Measurements from ENCODE around the gene KDM1B. TPM values are rescaled to one million over a fixed set of nuclear protein-coding genes. Genes with fewer than 3 reads are reported as not detected.
A peak's percentile ranks its signal among the peaks of the same experiment; 100 is the strongest.
"Not testable (repeated sequence)": the region's sequence is repeated elsewhere in the genome, so short reads cannot be mapped to it uniquely, and the experiment has no call there.

The KDM1B gene
- total RNA-seq, 1 donor from 2014 or later = 38.8 TPM

DNA sequence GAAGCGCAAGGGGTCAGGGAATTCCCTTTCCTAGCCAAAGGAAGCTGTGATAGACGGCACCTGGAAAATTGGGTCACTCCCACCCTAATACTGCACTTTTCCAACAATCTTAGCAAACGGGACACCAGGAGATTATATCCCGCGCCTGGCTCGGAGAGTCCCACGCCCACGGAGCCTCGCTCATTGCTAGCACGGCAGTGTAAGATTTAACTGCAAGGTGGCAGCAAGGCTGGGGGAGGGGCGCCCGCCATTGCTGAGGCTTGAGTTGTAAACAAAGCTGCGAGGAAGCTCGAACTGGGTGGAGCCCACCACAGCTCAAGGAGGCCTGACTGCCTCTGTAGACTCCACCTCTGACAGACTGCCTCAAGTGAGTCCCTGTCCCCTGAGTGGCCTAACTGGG lies 73.4 kb downstream of the KDM1B start:
- not testable (repeated sequence) for DNase-seq (ENCODE audit: low read depth)

DNA sequence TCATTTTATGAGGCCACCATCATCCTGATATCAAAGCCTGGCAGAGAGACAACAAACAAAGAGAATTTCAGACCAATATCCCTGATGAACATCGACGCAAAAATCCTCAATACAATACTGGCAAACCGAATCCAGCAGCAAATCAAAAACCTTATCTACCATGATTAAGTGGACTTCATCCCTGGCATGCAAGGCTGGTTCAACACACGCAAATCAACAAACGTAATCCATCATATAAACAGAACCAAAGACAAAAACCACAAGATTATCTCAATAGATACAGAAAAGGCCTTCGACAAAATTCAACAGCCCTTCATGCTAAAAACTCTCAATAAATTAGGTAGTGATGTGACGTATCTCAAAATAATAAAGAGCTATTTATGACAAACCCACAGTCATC lies 76.6 kb downstream of the KDM1B start:
- not testable (repeated sequence) for DNase-seq (ENCODE audit: low read depth)

- DNase-seq (ENCODE audit: low read depth) = not testable (repeated sequence)
Observed at GRCh38 chr6:18233770-18234169, 78.5 kb downstream of the KDM1B start.

GRCh38 chr6:18234564-18234963 lies 79.3 kb downstream of the KDM1B start:
- no peak for DNase-seq (ENCODE audit: low read depth)

GRCh38 chr6:18235524-18235923 lies 80.3 kb downstream of the KDM1B start:
- DNase-seq (ENCODE audit: low read depth) = no peak

- DNase-seq (ENCODE audit: low read depth) = no peak
Observed at GRCh38 chr6:18237167-18237566, 81.9 kb downstream of the KDM1B start.

GRCh38 chr6:18240230-18240629 lies 85.0 kb downstream of the KDM1B start:
- DNase-seq (ENCODE audit: low read depth) = no peak

DNA sequence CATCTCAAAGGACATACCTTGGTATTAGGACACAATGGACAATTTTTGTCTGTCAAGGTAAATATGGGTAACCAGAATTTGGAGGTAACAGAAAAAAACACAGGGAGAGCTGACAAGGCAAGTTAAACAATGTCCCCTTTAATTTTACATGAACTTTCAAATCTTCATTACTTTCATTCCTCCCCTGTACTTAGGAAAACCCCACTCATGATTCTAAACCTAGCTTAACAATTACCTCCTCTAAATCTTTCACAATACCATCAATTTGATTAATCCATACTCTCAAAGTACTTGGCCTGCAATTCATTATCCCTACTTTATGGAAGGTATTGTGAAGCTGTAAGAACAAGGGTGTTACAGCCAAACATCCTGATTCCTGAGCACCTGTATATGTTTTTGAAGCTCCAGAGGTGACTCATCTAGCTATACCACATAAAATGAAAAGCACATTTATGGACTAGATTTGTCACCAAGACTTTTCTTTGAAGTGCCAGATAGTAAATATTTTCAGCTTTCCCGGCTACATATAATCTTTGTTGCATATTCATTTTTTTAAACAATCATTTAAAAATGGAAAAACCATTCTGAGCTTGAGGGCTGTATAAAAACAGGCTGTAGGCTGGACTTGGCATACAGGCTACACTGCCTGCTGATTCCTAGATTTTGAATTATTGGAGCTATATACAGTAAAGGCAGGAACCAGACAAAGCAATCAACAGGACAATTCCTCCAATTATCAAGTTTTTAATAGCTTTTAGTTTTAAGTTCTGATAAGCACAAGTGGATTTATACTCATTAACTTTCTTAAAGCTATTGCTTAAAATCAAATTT lies 86.2 kb downstream of the KDM1B start:
- DNase-seq (ENCODE audit: low read depth) = peak; percentile 48

GRCh38 chr6:18242062-18242851 lies 87.0 kb downstream of the KDM1B start:
- peak; percentile 79 for DNase-seq (ENCODE audit: low read depth)

DNA sequence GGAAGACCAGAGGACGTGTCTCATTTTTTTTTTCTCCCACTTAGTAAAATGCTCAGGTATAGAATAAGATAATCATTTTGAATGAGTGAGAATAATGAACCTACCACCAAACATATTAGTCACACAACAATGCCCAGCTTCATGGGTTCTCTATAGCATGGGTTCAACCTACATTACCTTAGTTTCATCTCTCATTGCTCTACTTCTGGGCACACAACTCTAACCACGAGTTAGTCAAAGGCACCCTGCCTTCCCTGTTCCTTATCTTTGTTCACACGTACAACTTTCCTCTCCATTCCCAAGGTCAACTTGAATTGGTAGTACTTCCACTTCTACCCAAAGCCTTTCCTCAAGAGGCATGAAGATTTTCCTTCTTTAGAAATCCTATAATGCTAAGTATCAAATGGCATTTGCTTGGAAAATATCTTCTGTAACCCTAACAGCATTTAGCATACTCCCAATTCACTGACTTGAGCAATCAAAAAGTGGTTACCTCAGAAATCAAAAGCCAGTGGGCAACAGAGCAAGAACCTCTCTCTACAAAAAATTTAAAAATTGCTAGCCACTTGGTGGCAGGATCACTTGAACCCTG lies 88.2 kb downstream of the KDM1B start:
- no peak for DNase-seq (ENCODE audit: low read depth)

DNA sequence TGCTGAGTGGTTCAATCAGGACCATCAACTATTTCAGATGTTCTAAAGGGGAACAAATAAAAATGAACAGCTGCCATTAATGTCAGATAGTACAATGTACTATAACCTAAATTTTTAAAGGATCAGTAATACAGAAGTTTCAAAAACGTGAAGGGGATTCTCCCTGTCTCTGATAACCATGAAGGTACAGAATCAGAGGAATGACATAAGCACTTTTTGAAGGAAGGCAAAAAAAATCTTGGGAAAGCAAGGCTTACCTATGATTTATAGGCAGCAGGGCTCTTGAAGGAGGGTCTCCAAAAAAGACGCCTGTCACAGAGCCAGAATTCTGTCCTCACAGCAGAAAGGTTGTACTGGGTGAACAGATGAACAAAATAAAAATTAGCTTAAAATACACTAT lies 89.0 kb downstream of the KDM1B start:
- no peak for DNase-seq (ENCODE audit: low read depth)

DNA sequence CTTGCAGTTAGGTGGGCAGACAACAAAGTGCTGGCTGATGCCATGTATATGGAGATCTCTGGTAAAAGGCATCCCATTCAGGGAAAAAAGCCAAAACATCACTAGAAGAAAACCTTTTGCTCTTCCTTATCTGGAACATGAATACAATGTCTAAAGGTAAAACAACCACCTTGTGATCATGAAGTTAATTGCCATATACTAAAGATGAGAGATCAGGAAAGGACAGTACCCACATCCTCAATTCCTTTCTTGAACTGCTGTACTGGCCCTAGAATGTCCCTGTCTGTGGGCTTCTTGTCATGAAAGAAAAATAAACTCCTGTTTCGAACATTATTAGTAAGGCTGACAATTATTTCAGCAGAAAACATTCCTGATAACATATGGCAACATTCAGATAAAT lies 89.9 kb downstream of the KDM1B start:
- no peak for DNase-seq (ENCODE audit: low read depth)

GRCh38 chr6:18245642-18246041 lies 90.4 kb downstream of the KDM1B start:
- no peak for DNase-seq (ENCODE audit: low read depth)

DNA sequence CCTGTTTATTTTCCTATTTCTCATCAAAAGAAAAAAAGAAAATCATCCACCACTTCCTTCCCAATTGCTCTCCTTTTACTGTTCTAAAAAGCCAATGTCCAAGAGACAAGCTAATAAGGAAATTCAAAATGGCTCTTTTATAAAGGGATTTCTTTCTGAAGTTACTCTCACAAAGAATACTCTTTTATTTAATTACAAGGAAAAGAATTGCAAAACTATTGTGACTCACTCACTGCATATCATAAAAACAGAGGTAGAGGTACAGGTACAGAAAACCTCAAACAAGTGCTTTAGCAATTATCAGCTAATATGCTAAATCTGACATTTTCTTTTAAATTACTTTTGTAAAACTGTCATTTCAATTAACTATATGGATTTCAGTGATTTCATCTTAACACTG lies 91.0 kb downstream of the KDM1B start:
- peak; percentile 70 for DNase-seq (ENCODE audit: low read depth)

GRCh38 chr6:18247002-18247401 lies 91.8 kb downstream of the KDM1B start:
- DNase-seq (ENCODE audit: low read depth) = no peak

DNA sequence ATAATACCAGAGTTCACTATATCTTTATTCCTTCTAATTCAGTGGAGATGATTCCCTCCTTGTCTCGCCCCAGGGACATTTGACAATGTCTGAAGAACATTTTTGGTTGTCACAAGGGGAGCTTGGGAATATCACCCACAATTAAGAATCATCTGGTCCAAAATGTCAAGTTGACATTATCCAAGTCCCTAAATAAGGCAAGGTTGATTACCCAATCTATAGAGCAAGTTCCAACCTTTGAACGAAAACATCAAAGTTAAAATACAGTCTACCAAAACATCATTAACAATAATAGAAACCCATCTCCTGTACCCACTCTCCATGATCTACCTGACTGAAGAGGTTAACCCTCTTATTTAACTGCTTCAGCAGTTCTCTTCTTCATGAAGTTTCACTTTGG lies 93.5 kb downstream of the KDM1B start:
- no peak for DNase-seq (ENCODE audit: low read depth)

- DNase-seq (ENCODE audit: low read depth) = no peak
Observed at GRCh38 chr6:18249271-18249670, 94.0 kb downstream of the KDM1B start.

GRCh38 chr6:18253635-18254034 lies 98.4 kb downstream of the KDM1B start:
- DNase-seq (ENCODE audit: low read depth) = no peak

DNA sequence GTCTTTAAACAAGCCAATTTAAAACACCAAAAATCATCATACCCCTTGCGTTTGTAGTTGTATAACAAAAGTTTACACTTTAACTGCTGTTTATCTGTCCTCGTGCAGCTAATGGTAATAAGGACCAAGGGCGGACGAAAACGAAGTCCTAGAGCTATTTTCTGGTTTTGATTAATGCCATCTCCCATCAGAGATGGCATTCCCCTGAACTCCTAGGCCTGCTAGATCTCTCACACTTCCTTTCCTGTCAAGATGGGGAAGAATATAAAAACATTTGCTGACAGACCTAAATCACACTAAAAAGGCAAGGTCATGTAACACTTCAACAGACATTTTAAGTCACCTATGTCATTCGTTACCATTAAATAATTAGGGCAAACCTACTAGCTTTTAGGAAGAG lies 99.6 kb downstream of the KDM1B start:
- no peak for DNase-seq (ENCODE audit: low read depth)

GRCh38 chr6:18259675-18260447 lies 104.6 kb downstream of the KDM1B start:
- no peak for DNase-seq (ENCODE audit: low read depth)

DNA sequence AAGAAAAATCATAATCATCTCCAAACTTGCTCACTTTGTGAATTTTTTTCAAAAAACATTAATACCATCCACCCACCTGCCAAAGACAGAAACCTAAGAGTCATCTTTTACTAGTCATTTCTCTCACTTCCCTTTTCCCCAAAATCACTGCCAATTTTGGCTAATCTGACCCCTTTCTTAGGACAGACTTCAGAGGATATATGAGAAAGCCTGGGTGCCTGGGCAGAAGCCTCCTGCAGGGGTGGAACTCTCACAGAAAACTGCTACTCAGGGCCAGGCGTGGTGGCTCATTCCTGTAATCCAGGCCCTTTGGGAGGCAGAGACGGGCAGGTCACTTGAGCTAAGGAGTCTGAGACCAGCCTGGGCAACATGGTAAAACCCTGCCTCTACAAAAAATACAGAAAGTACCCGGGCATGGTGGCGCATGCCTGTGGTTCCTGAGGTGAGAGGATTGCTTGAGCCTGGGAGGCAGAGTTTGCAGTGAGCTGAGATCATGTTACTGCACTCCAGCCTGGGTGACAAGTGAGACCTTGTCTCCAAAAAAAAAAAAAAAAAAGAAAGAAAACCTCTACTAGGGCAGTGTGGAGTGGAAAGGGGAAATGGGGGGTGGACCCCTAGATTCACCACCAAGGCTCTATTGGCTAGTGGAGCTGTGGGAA lies 105.4 kb downstream of the KDM1B start:
- peak; percentile 68 for DNase-seq (ENCODE audit: low read depth)

Measured in renal cortical epithelial cell (primary cell).